ENCODE data around the gene AFAP1. TPM values are rescaled to one million over a fixed set of nuclear protein-coding genes. Genes with fewer than 3 reads are reported as not detected.

Gene AFAP1
- total RNA-seq, 1 experiment from 2014 or later, result 22.6 TPM

DNA sequence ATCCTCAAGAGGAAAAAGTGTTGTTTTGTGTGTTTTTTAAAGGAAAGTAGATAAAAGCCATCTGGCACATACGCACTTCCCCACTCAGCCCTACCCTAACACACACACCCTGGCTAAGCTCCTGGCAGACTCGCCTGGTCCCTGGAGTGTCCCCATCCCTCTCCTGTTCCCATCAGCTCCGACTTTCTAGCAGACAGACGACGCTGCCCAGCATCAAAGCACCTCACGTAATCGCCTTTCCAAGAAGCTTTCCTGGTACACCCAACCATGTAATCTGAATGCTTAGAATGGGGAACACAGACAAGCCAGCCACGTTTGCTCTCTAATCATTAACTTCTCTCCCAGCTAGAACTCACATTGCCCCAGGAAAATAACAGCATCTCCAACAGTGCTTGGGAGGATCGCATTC is 116.2 kb downstream of the AFAP1 start:
- DNase-seq (ENCODE audit: low read depth), result no peak

DNA sequence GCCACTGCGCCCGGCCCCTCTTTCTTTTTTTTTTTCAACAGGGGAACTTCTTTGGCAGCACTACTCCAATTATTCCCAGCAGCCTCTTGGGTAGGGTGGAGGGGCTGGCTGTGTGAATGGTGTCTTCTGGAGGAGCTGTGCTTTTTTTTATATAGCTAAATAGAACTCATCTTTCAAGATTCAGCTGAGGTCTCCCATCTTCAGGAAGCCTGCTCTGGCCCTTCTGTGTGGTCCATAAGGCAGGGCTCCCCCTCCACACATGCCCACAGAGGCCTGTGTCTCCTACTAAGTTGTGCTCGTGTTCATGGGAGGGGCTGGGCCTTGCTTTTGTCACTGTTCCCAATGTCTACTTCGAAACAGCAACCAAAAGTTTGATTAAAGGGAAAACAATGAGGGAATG is 116.8 kb downstream of the AFAP1 start:
- DNase-seq (ENCODE audit: low read depth), result no peak

DNA sequence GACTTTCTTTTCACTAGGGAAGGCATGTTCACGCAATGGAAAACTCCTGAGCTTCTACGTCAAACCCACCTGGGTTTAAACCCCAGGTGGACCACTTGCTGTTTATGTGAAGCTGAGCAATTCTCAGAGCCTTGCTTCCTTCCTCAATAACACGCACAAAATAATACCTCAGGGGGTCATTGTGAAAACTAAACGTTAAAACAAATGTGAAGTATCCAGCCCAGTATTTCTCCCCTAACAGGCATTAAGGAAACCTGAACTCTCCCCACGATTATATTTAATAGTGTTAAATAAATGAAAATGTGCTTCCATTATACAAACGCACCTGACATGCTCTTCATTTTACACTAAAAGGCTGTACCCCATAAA is 117.5 kb downstream of the AFAP1 start:
- no peak for DNase-seq (ENCODE audit: low read depth)

DNA sequence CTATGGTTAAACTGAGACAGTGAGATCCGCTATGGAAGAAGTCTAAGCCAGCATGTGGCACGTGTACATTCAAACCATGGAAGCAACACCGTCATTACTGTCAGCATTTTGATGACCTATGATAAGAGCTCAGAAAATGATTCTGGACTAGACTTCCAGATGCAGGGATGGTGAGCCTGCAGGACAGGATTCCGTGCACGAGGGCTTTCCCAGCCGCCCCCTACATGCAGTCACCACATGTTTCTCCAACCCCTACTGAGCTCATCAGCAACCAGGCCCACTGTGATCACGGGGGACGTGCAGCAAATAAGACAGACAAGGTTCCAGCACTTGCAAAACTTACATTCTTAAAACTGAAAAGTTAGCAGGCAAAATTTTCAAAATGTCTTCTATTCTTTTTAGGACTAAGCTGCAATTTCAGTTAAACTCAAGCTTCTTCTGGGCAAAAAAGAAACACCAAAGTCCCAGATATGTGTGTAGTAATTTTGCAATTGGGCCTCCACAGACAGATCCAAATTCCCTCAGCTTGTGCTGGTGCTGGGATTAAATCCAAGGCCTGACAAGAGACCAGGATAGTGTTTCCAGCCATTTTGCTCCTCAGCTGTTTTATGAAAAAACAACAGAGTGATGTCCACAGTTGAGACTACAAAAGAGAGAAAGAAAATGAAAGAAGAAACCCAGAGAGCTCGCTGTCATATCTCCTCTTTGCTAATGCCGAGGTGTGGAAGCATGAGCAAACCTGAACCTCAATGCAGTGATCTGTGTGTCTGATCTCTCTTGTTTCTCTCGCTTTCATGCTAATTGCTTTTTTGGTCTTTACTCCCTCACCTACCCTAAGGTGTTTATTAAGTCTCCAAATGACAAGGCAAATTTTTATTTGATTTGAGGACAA is 118.2 kb downstream of the AFAP1 start:
- DNase-seq (ENCODE audit: low read depth), result no peak

DNA sequence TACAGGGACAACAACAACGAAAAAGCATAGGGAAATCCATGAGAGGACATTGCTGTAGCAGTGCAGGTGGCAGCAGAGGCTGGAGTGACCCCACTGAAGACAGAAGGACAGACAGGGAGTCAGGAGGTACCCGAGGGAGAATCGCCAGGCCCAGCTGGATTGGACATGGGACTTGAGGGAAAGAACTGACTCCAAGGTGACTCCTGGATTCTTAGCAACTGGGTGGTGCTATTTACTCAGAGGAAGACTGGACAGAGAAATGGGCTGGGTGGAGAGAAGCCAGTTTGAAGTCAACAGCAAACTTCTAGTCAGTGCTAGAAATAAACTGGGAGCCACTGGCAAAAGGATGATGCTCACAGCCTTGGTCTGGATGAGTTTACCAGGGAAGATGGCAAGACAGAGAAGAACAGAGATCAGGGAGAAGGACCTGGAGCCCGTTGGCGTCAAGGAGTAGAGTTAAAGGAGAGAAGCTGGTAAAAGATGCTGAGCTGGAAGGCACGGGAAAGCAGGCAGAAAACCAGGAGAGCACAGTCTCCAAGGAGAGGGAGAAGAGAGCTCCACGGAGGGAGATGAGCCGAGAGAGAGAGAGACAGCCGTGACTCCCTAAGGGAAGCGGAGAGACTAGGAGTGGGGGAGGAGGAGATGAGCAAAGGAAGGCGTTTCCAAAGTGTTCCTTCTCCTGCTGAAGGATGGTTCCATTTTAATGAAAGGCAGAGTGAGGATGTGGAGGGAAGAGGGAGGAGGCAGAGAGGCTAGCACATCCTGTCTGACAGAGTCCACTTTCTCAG is 119.4 kb downstream of the AFAP1 start:
- no peak for DNase-seq (ENCODE audit: low read depth)

DNA sequence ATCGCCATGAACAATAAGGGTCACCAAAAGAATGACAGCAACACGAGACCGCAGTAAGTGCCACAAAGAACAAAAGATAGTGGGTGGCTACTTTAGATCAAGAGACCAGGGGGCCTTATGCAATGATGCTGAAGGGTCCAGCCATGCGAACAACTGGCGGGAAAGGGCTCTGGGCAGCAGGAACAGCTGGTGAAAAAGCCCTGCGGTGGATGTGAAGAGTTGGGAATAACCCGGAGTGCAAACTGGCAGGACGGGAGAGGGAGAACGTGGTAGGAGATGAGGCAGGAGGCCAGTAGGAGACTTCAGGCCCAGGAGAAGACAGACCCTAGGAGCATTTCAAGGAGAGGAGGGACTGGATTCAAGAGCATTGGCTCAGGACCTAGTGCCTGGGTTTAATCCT is 120.2 kb downstream of the AFAP1 start:
- DNase-seq (ENCODE audit: low read depth), result no peak

DNA sequence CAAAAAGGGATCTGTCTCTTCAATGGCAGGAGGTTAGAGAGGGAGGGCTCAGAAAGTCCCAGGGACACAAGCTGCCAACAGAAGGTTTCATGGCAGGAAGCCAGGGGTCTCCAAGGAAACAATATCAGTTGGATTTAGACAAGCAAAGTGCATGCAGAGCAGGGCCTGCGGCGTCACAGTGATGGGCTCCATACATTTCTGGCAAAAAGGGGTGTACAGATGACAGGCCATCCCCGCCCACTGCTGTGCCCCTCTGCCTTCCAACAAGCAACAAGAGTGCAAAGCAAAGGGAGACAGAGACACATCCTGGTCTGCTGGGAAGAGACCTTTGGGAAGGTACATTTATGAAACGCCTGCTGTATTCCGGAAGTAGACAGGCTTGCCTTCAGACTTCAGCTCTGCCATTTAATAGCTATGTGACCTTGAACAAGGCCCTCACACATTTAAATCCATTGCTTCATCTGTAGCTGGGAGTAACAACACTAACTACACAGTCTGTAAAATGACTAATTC is 121.2 kb downstream of the AFAP1 start:
- DNase-seq (ENCODE audit: low read depth), result no peak

DNA sequence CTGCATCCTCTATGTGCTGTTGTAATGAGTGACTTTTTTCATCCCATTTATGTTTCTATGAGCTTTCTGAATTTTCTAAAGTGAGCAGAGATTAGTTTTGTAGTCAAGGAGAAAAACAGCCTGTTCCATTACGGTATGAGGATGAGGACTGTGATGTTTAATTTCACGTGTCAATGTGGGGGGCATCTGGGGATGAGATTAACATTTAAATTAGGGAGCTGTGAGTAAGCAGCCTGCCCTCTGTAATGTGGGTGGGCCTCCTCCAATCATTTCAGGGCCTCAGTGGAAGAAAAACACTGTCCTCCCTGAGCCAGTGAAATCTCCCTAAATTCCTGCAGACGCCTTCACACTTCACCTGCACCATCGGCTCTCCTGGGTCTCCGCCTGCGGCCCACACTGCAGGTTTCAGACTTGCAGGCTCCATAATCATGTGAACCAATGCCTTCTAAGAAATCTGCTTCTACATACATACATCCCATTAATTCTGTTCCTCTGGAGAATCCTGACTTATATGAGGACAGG is 121.7 kb downstream of the AFAP1 start:
- DNase-seq (ENCODE audit: low read depth), result no peak

DNA sequence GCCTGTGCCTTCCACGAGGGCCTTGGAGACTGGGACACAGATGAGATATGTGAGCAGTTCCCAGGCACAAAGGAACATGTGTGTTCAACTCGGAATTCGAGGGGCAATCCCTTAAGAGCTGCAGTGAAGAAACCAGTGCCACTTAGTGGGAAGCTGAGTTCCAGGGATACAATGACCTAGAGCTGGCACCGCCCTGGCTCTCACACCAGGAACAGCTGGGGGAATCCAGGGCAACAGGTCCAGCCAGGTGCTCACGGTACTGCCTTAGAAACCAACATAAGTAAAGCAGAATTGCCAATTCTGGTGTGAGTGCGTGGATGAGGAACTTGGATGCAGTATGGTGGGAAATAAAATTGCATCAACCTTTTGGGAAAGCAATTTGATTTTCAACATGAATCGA is 122.9 kb downstream of the AFAP1 start:
- no peak for DNase-seq (ENCODE audit: low read depth)

DNA sequence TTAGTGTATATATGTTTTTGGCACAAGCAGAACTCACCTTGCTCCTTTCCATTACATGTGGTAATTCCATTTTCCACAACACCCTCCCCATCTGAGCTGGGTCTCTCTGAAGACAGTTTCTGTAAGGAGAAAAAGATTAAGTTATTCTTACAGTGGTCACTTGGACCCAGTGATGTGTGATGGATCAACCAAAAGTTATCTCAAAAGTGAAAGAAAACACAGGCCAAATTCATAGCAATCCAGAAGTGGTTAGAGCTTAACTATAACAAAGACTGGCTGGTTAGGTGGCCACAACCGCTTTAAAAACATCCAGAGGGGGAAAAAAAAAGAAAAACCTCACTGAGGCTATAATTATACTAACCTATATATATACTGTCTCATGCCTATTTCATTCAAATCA is 123.7 kb downstream of the AFAP1 start:
- no peak for DNase-seq (ENCODE audit: low read depth)

DNA sequence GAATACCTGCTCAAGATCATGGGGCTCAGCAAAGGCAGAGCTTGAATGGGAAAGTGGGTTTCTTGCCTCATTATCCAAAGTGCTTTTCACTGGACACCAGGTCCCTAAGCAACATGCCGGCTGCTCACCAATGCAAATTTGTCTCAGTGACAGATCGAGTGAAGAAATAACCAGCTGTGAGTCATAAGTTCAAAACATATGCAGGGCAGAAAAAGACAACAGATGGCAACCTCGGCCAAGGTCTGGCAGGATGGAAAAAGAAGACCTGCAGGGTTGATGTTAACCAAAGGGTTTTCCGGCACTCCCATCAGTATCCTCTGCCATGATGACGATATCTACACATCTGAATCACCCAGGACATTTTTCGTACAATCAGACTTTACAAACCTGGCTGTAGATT is 124.1 kb downstream of the AFAP1 start:
- peak; percentile 90 for DNase-seq (ENCODE audit: low read depth)

DNA sequence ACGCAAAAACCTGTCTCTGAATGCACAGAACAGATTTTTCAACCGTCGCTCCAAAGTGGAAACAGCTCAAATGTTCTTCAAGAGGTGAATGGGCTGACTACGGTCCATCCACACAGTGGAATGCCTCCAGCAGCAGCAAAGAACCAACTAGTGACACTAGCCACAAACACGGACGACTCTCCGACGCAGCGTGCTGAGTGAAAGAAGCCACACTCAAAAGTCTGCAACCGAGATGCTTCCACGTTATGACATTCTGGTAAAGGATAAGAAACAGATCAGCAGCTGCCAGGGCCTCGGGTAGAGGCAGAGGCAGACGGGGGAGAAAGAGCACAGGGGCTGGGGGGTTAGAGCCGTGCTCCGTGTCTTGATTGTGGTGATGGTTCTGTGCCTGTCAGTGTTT is 125.2 kb downstream of the AFAP1 start:
- DNase-seq (ENCODE audit: low read depth), result no peak

DNA sequence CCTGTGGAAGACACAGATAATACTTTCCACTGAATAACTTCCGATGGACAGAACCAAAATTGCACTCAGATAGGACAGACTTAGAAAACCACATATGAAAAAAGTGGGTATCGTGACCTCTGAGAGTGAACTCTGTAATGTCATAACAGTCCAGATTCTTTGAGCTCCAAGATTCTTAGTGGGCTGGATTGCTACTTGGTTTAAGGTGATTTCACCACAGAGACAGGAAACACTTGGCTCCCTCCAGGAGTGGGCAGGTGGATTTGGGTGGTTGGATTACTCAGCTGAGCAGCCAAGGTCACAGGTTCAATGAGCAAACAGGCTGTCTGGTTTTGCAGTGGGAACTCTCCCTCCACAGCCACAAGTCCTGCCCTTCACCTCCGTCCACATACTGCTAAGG is 126.0 kb downstream of the AFAP1 start:
- DNase-seq (ENCODE audit: low read depth), result peak; percentile 67

DNA sequence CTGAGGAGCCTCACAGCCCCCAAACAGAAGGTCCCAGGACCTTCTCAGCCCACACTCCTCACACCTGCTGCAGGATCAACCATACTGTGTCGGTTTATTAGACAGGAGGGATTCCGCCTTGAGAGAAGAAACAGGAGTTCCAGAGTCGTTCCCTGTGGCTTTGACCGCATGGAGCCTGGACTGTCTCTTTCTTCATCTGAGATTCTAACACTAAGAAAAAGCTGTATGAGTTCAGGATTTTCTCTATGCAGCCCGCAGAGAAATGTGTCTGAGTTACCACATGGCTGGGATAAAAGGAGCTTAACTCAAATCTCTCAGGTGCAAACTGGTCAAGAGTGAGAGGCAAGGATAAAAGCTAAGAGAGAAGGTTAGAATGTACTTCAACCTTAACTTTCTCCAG is 126.7 kb downstream of the AFAP1 start:
- no peak for DNase-seq (ENCODE audit: low read depth)

DNA sequence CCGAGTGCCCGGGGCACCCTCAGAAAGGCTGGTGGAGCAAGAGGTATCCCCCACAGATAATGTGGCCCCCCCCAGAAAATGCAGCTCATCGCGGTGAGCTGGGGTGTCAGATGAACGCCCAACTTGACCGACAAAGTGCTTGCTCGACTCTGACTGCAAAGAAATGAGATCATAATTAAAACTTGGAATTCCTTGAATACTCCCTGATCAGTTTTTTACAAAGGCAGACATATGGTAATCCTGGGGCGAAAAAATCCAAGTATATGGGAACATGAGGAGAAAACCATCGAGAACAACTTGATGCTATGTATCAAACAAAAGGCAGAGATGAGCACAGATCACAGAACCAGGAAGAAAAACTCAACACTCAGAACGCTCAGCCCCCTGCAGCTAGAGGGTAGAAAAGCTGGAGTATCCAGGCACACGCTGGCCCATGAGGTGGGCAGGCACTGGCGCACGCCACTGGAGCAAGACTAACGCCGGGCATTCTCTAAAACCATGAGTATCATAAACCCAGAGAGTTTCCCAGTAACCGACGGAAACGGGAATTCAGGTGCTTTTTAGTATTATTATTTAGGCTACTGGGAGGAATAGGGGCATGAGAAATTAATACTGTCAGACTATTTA is 127.3 kb downstream of the AFAP1 start:
- no peak for DNase-seq (ENCODE audit: low read depth)

DNA sequence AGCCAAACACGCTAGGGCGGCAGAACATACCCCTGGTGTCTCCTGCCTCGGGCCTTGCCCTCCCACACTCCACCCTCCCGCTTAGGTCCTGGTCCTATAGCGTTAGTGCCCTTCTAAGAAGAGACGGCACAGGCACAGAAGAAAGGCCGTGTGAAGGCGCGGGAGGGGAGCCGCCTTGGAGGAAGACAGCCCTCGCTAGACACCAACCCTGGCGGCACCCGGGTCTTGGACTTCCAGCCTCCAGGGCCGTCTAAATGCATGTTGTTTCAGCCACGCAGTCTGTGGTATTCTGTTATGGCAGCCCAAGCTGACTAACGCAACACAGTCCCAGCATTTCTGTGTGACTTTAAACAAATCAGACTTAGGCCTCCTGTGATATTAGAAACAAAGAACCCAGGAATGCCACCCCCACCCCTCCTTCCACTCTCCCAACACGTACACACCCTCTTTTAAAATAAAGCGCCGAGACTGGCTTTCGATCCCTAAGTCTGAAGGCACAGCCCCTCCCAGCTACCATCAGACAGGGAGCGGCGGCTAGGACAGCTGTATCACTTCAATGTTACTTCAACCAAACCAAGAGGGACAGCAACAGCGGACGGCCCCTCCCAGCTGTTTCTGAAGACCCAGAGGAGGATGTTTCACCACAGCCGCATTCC is 128.0 kb downstream of the AFAP1 start:
- peak; percentile 94 for DNase-seq (ENCODE audit: low read depth)

DNA sequence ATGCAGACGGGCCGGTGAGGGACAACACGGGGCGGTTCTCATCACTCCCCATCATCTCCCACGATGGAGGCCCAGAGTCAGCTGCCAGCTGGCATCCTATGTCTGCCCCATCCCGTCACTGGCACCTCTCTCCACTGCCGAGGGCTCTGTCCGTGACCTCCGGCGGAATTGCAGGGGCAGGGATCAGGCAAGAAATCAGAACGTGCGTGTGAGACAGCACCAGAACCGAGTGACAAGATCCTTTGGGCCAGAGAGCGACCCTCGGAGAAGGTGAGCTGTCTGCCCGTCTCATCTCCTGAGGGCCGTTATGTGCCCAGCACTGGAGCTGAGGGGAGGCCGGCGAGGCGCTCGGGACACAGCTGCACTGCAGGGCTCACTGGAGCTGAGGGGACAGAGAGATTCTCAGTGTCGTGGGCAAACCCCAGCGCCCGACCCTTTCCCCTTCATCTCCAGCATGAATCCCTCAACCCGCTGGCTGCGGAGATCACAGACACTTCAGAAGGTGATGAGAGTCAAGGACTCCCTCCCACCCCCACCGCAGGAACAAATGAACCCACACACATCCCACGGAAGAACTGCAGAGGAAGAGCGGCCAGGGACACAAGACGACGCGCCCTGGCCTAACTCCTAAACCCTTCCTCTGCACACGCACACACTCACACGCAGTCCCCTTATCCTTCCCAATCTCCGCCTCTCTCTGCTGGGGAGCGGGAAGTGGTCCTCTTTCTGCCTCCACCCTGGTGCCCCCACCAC is 128.7 kb downstream of the AFAP1 start:
- DNase-seq (ENCODE audit: low read depth), result no peak

DNA sequence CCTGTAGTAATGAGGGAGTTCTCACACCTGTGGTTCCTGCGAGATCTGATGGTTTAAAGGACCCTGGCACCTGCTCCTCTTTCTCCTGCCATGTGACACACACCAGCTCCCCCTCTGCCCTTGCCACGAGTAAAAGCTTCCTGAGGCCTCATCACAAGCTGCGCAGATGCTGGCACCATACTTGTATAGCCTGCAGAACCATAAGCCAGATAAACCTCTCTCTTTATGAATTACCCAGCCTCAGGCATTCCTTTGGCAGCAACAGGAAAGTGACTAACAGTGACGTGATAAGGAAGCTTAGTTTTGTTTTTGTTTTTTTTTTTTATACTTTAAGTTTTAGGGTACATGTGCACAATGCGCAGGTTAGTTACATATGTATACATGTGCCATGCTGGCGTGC is 130.9 kb downstream of the AFAP1 start:
- DNase-seq (ENCODE audit: low read depth), result peak; percentile 72

DNA sequence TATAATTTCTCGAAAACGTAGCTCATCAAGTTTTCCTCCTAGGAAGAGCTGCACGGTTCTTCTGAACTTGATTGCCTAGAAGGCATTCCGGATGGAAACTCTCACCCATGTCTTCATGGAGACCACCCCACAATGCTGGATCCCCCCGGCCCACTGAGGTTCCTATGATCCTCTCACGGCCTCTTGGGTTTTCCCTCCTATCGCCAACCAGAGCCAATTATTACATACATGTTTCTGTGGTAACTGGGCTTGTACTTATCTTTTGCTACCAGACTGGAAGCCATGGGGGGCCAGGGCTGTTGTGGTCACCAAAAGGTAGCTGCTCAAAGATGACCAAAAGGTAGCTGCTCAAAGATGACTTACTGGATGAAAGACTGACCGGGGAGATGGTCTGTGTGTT is 131.5 kb downstream of the AFAP1 start:
- no peak for DNase-seq (ENCODE audit: low read depth)

DNA sequence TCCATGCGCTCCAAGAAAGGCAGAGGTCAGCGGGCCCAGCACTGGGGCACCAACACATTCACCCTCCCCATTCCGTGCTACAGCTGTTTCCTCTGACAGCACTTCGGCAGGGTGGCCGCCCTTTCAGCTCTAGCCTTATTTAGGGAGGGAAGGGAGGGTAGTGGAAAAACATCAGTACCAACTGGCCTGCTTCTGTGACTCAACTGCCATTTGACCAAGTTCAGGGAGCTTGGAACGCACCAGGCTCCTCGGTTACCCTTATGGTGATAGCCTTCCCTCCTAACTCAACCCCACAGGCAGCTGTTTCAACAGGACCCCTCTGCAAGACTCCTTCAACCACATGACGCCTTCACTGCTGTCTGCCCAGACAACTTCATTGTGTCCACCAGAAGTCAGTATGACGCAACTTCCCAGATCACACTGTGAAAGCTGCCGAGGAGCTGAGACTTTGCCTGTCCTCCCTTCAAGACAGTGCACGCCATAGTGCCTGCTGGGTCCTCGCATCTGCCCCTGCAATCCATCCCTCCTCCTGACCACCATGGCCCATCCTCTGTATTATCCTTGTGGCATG is 132.2 kb downstream of the AFAP1 start:
- DNase-seq (ENCODE audit: low read depth), result peak; percentile 96
